ENCODE data around the gene MBOAT7. TPM values are rescaled to one million over a fixed set of nuclear protein-coding genes. Genes with fewer than 3 reads are reported as not detected.

Gene MBOAT7
- total RNA-seq, 1 experiment from 2014 or later = 109 TPM

DNA sequence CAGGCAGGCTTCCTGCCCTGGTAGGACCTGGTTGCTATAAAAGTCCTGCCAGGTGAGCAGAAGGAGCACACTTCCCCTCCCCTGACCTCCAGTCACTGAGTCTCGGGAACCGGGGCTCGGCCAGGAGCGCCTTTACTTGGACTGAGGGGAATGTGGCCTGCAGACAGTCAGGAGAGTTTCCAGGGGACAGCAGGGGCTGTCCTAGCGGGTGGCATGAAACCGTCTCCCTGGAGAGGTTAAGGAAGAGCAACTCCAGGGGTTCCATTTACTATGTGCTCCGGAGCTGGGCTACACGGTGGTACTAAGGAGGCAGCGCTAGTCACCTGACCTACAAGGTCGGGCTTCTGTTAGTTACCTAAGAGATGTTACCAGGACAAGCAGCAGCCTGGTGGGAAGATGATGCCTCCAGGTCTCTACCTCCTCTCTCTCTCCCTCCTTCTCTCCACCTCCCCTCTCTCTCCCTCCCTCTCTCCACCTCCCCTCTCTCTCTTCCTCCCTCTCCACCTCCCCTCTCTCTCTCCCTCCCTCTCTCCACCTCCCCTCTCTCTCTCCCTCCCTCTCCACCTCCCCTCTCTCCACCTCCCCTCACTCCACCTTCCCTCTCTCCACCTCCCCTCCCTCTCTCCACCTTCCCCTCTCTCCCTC lies 55.9 kb downstream of the MBOAT7 start (continued):
- TF ChIP-seq, protein P1, sequence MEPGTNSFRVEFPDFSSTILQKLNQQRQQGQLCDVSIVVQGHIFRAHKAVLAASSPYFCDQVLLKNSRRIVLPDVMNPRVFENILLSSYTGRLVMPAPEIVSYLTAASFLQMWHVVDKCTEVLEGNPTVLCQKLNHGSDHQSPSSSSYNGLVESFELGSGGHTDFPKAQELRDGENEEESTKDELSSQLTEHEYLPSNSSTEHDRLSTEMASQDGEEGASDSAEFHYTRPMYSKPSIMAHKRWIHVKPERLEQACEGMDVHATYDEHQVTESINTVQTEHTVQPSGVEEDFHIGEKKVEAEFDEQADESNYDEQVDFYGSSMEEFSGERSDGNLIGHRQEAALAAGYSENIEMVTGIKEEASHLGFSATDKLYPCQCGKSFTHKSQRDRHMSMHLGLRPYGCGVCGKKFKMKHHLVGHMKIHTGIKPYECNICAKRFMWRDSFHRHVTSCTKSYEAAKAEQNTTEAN (CRISPR knock-in tag; IDR thresholded peaks at IDR 0.05) = no peak
- TF ChIP-seq, protein P2, sequence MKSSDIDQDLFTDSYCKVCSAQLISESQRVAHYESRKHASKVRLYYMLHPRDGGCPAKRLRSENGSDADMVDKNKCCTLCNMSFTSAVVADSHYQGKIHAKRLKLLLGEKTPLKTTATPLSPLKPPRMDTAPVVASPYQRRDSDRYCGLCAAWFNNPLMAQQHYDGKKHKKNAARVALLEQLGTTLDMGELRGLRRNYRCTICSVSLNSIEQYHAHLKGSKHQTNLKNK (CRISPR knock-in tag; IDR thresholded peaks at IDR 0.05) = no peak
- no peak for TF ChIP-seq OVOL2 (CRISPR knock-in tag; IDR thresholded peaks at IDR 0.05; ENCODE audit: borderline replicate concordance)
- TF ChIP-seq, protein P3, sequence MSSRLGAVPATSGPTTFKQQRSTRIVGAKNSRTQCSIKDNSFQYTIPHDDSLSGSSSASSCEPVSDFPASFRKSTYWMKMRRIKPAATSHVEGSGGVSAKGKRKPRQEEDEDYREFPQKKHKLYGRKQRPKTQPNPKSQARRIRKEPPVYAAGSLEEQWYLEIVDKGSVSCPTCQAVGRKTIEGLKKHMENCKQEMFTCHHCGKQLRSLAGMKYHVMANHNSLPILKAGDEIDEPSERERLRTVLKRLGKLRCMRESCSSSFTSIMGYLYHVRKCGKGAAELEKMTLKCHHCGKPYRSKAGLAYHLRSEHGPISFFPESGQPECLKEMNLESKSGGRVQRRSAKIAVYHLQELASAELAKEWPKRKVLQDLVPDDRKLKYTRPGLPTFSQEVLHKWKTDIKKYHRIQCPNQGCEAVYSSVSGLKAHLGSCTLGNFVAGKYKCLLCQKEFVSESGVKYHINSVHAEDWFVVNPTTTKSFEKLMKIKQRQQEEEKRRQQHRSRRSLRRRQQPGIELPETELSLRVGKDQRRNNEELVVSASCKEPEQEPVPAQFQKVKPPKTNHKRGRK (CRISPR knock-in tag; IDR thresholded peaks at IDR 0.05; ENCODE audit: borderline replicate concordance) = no peak

DNA sequence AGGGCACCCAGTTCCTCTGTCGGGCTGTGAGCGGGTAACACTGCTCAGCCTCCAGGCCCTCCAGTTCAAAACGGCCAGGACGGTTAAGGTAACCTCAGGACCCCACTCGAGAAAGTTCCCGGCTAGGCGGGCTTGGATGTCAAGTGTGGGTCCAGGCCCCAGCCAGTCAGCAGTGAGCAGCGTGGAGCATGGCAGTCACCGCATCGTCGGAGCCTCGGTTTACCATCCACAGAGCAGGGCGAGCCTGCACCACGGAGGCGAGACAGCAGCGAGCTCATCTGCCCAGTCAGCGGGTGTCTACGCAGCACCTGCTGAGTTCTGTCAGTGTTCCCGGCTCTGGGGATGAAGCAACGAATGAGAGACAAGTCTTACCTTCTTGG lies 59.8 kb downstream of the MBOAT7 start:
- H3K4me1 Mint-ChIP-seq = peaks cover 5% of the 10 kb centered on the region
- H3K9me3 Mint-ChIP-seq = no peaks in the 10 kb centered on the region
- H3K27ac Mint-ChIP-seq = no peak overlapping the region
- DNase-seq (ENCODE audit: low spot score) (no peak), ATAC-seq (no peak)
- H3K27me3 Mint-ChIP-seq (ENCODE audit: low read depth) = no peaks in the 10 kb centered on the region
- no peak overlapping the region for H3K4me3 Mint-ChIP-seq
- CTCF ChIA-PET = no interaction called here
- H3K36me3 Mint-ChIP-seq = peaks cover 44% of the 10 kb centered on the region
- TF ChIP-seq, protein P4, sequence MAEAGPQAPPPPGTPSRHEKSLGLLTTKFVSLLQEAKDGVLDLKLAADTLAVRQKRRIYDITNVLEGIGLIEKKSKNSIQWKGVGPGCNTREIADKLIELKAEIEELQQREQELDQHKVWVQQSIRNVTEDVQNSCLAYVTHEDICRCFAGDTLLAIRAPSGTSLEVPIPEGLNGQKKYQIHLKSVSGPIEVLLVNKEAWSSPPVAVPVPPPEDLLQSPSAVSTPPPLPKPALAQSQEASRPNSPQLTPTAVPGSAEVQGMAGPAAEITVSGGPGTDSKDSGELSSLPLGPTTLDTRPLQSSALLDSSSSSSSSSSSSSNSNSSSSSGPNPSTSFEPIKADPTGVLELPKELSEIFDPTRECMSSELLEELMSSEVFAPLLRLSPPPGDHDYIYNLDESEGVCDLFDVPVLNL (CRISPR knock-in tag; IDR thresholded peaks at IDR 0.05; ENCODE audit: borderline replicate concordance, low read depth) = no peak
- TF ChIP-seq SOX15 (CRISPR knock-in tag; IDR thresholded peaks at IDR 0.05) = no peak
- TF ChIP-seq, protein P5, sequence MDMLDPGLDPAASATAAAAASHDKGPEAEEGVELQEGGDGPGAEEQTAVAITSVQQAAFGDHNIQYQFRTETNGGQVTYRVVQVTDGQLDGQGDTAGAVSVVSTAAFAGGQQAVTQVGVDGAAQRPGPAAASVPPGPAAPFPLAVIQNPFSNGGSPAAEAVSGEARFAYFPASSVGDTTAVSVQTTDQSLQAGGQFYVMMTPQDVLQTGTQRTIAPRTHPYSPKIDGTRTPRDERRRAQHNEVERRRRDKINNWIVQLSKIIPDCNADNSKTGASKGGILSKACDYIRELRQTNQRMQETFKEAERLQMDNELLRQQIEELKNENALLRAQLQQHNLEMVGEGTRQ (CRISPR knock-in tag; IDR thresholded peaks at IDR 0.05) = no peak
- no peak for TF ChIP-seq ZNF219 (CRISPR knock-in tag; IDR thresholded peaks at IDR 0.05; ENCODE audit: borderline replicate concordance)
- TF ChIP-seq, protein P6, sequence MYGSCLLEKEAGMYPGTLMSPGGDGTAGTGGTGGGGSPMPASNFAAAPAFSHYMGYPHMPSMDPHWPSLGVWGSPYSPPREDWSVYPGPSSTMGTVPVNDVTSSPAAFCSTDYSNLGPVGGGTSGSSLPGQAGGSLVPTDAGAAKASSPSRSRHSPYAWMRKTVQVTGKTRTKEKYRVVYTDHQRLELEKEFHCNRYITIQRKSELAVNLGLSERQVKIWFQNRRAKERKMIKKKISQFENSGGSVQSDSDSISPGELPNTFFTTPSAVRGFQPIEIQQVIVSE (CRISPR knock-in tag; IDR thresholded peaks at IDR 0.05; ENCODE audit: borderline replicate concordance) = no peak
- TF ChIP-seq, protein P7, sequence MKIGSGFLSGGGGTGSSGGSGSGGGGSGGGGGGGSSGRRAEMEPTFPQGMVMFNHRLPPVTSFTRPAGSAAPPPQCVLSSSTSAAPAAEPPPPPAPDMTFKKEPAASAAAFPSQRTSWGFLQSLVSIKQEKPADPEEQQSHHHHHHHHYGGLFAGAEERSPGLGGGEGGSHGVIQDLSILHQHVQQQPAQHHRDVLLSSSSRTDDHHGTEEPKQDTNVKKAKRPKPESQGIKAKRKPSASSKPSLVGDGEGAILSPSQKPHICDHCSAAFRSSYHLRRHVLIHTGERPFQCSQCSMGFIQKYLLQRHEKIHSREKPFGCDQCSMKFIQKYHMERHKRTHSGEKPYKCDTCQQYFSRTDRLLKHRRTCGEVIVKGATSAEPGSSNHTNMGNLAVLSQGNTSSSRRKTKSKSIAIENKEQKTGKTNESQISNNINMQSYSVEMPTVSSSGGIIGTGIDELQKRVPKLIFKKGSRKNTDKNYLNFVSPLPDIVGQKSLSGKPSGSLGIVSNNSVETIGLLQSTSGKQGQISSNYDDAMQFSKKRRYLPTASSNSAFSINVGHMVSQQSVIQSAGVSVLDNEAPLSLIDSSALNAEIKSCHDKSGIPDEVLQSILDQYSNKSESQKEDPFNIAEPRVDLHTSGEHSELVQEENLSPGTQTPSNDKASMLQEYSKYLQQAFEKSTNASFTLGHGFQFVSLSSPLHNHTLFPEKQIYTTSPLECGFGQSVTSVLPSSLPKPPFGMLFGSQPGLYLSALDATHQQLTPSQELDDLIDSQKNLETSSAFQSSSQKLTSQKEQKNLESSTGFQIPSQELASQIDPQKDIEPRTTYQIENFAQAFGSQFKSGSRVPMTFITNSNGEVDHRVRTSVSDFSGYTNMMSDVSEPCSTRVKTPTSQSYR (CRISPR knock-in tag; IDR thresholded peaks at IDR 0.05) = no peak
- TF ChIP-seq ELF4 (CRISPR knock-in tag; IDR thresholded peaks at IDR 0.05; ENCODE audit: low read depth) = no peak
- no peak for TF ChIP-seq ESRRA (CRISPR knock-in tag; IDR thresholded peaks at IDR 0.05; ENCODE audit: borderline replicate concordance)
- POLR2A ChIA-PET = no interaction called here

Data from WTC11 (cell line).